Loucy (cell line): ENCODE measurements around the gene CYP4F2.
A peak's percentile ranks its signal among the peaks of the same experiment; 100 is the strongest.

Experiments
- H2AFZ ChIP-seq: fragments of 200-600 bp; sonication (generic); 2 replicates; pipeline ENCODE4 v1.6.0; 2016; ENCODE audit warnings: antibody characterized with exemption, mild to moderate bottlenecking, low read length, moderate library complexity
- H3F3A ChIP-seq: fragments of 200-600 bp; 2 replicates; pipeline ENCODE4 v1.6.0; 2016; ENCODE audit warnings: antibody characterized with exemption, low read depth, mild to moderate bottlenecking
- H3K27me3 ChIP-seq: fragments of 200-600 bp; sonication (generic); 2 replicates; pipeline ENCODE4 v1.6.1; 2014; ENCODE audit warnings: low read length, mild to moderate bottlenecking; ENCODE audit not compliant: insufficient read depth, poor library complexity, severe bottlenecking
- H3K36me3 ChIP-seq: fragments of 200-600 bp; sonication (generic); 2 replicates; pipeline ENCODE4 v1.6.1; 2016; ENCODE audit warnings: low read length; ENCODE audit not compliant: insufficient read depth
- H3K4me1 ChIP-seq: fragments of 200-600 bp; sonication (generic); 2 replicates; pipeline ENCODE4 v1.5.1; 2014; ENCODE audit warnings: low read length, mild to moderate bottlenecking; ENCODE audit not compliant: insufficient read depth, poor library complexity, severe bottlenecking
- H3K4me2 ChIP-seq: fragments of 200-600 bp; sonication (generic); 2 replicates; pipeline ENCODE4 v1.6.0; 2014; ENCODE audit warnings: antibody characterized with exemption, low read length, low read depth, mild to moderate bottlenecking; ENCODE audit not compliant: poor library complexity, severe bottlenecking
- H3K4me3 ChIP-seq: fragments of 200-600 bp; sonication (generic); 2 replicates; pipeline ENCODE4 v1.5.1; 2014; ENCODE audit warnings: low read length, mild to moderate bottlenecking, mixed read lengths; ENCODE audit not compliant: poor library complexity, severe bottlenecking
- H3K79me2 ChIP-seq: fragments of 200-600 bp; sonication (generic); 2 replicates; pipeline ENCODE4 v1.6.1; 2014; ENCODE audit warnings: low read length; ENCODE audit not compliant: insufficient read depth
- H3K9ac ChIP-seq: fragments of 200-600 bp; sonication (generic); 2 replicates; pipeline ENCODE4 v1.6.0; 2014; ENCODE audit warnings: mild to moderate bottlenecking, low read depth, low read length, moderate library complexity; ENCODE audit not compliant: poor library complexity, severe bottlenecking
- H3K9me2 ChIP-seq: fragments of 200-600 bp; sonication (generic); replicated peaks from 2 replicates; pipeline ENCODE4 v1.6.1; 2016; ENCODE audit warnings: low read depth, low read length, mixed read lengths
- H3K9me3 ChIP-seq: fragments of 200-600 bp; sonication (generic); 2 replicates; pipeline ENCODE4 v1.6.1; 2014; ENCODE audit warnings: mild to moderate bottlenecking, antibody characterized with exemption, low read length, low read depth; ENCODE audit not compliant: insufficient read depth
- H4K20me1 ChIP-seq: fragments of 200-600 bp; sonication (generic); 2 replicates; pipeline ENCODE4 v1.6.0; 2014; ENCODE audit warnings: antibody characterized with exemption, low read length, mild to moderate bottlenecking; ENCODE audit not compliant: insufficient read depth, poor library complexity, severe bottlenecking
- CTCF ChIP-seq: fragments of 200-600 bp; sonication (generic); conservative IDR thresholded peaks from 2 replicates; pipeline ENCODE4 v1.5.1; 2014; ENCODE audit warnings: mild to moderate bottlenecking, antibody characterized with exemption, low read length
- EZH2phosphoT487 ChIP-seq: fragments of 200-600 bp; IDR thresholded peaks from 2 replicates; pipeline ENCODE4 v1.6.1; 2018; ENCODE audit warnings: antibody characterized with exemption, mild to moderate bottlenecking, moderate library complexity, borderline replicate concordance

Gene CYP4F2

GRCh38 chr19:15871570-15871969 is 26.3 kb downstream of the CYP4F2 start:
- Histone ChIP-seq H3K4me3 (no peak overlapping the region), H3K9ac (peak overlapping the region; percentile 92), H3K9me3 (no peaks in the 10 kb centered on the region)

GRCh38 chr19:15869873-15870272 is 28.0 kb downstream of the CYP4F2 start:
- TF ChIP-seq CTCF = no peak
- TF ChIP-seq EZH2phosphoT487 = no peak
- no peaks in the 10 kb centered on the region for H3K79me2 ChIP-seq
- peak overlapping the region; percentile 68 for H3K4me2 ChIP-seq
- H3K9me3 ChIP-seq = no peaks in the 10 kb centered on the region
- H3K4me1 ChIP-seq = peaks cover 57% of the 10 kb centered on the region
- H3K9me2 ChIP-seq = no peaks in the 10 kb centered on the region
- peak overlapping the region; percentile 42 for H3K4me3 ChIP-seq
- no peaks in the 10 kb centered on the region for H4K20me1 ChIP-seq
- H2AFZ ChIP-seq = no peak overlapping the region
- H3K36me3 ChIP-seq = no peaks in the 10 kb centered on the region
- peaks cover 16% of the 10 kb centered on the region for H3F3A ChIP-seq
- H3K9ac ChIP-seq = peak overlapping the region; percentile 92
- no peaks in the 10 kb centered on the region for H3K27me3 ChIP-seq

More at GRCh38 chr19:15871570-15871969, 26.3 kb downstream of the CYP4F2 start:
- H2AFZ ChIP-seq = no peak overlapping the region
- H3K79me2 ChIP-seq = no peaks in the 10 kb centered on the region
- peaks cover 18% of the 10 kb centered on the region for H3F3A ChIP-seq
- H3K36me3 ChIP-seq = no peaks in the 10 kb centered on the region
- H3K27me3 ChIP-seq = no peaks in the 10 kb centered on the region
- no peaks in the 10 kb centered on the region for H4K20me1 ChIP-seq
- no peaks in the 10 kb centered on the region for H3K9me2 ChIP-seq
- no peak overlapping the region for H3K4me2 ChIP-seq
- TF ChIP-seq EZH2phosphoT487 = no peak
- no peak for TF ChIP-seq CTCF
- peaks cover 73% of the 10 kb centered on the region for H3K4me1 ChIP-seq

- H4K20me1 ChIP-seq = no peaks in the 10 kb centered on the region
- no peaks in the 10 kb centered on the region for H3K79me2 ChIP-seq
- H3K27me3 ChIP-seq = no peaks in the 10 kb centered on the region
- TF ChIP-seq CTCF (peak; percentile 86), EZH2phosphoT487 (no peak)
- H3K4me3 ChIP-seq = peak overlapping the region; percentile 42
- no peak overlapping the region for H2AFZ ChIP-seq
- peak overlapping the region; percentile 92 for H3K9ac ChIP-seq
- H3K4me1 ChIP-seq = peaks cover 50% of the 10 kb centered on the region
- H3K36me3 ChIP-seq = no peaks in the 10 kb centered on the region
- H3K9me3 ChIP-seq = no peaks in the 10 kb centered on the region
- H3F3A ChIP-seq = peaks cover 9% of the 10 kb centered on the region
- no peaks in the 10 kb centered on the region for H3K9me2 ChIP-seq
- H3K4me2 ChIP-seq = peak overlapping the region; percentile 68
These were observed 28.7 kb downstream of the CYP4F2 start for GRCh38 chr19:15869109-15869555.
